HG03442 (cell line): ENCODE measurements around the gene DDX17.

ENCODE experiments used
- ATAC-seq: cut with Tn5 transposase; IDR thresholded peaks from one replicate; pipeline ENCODE4 v1.9.1; 2021; ENCODE audit warnings: mild to moderate bottlenecking, moderate library complexity; ENCODE audit not compliant: unreplicated experiment

Gene DDX17

GRCh38 chr22:38467904-38468442 is 38.1 kb downstream of the DDX17 start, which contains the start of gene KDELR3:
KDELR3 (plus strand) TSS chr22:38468096; CDS start chr22:38468234, 138 bp downstream.
- peak; percentile 52 for ATAC-seq

- ATAC-seq: peak; percentile 13
Observed at GRCh38 chr22:38467438-38467903, 38.6 kb downstream of the DDX17 start.

- ATAC-seq: no peak
Observed at GRCh38 chr22:38465673-38466490, 40.2 kb downstream of the DDX17 start.

- ATAC-seq: no peak
Observed at GRCh38 chr22:38464992-38465672, 41.0 kb downstream of the DDX17 start.

GRCh38 chr22:38462960-38463784 is 42.9 kb downstream of the DDX17 start:
- no peak for ATAC-seq

GRCh38 chr22:38461414-38462081 is 44.6 kb downstream of the DDX17 start:
- no peak for ATAC-seq

- ATAC-seq: no peak
Observed at GRCh38 chr22:38461057-38461413, 45.1 kb downstream of the DDX17 start.

- ATAC-seq: no peak
Observed at GRCh38 chr22:38460426-38460840, 45.7 kb downstream of the DDX17 start.

- no peak for ATAC-seq
Observed at GRCh38 chr22:38456841-38457699, 49.0 kb downstream of the DDX17 start.

GRCh38 chr22:38456272-38456835 is 49.8 kb downstream of the DDX17 start:
- ATAC-seq: no peak

GRCh38 chr22:38455530-38456271 is 50.4 kb downstream of the DDX17 start:
- no peak for ATAC-seq

GRCh38 chr22:38455076-38455529 is 51.0 kb downstream of the DDX17 start, which contains the start of gene KCNJ4:
KCNJ4 (minus strand) TSS chr22:38455199; CDS start chr22:38428132, 27,067 bp downstream.
- ATAC-seq: no peak

- ATAC-seq: no peak
Observed at GRCh38 chr22:38454353-38455075, 51.6 kb downstream of the DDX17 start.

- ATAC-seq: no peak
Observed at GRCh38 chr22:38453996-38454352, 52.1 kb downstream of the DDX17 start.

- no peak for ATAC-seq
Observed at GRCh38 chr22:38453066-38453672, 52.9 kb downstream of the DDX17 start.

GRCh38 chr22:38452373-38453065 is 53.6 kb downstream of the DDX17 start:
- no peak for ATAC-seq

GRCh38 chr22:38451864-38452263 is 54.2 kb downstream of the DDX17 start:
- ATAC-seq: no peak
